Measurements from ENCODE around the gene SELENOM. TPM values are rescaled to one million over a fixed set of nuclear protein-coding genes. Genes with fewer than 3 reads are reported as not detected.

SELENOM gene
- total and polyA plus RNA-seq, 2 donors from 2014 or later = 154 to 291 TPM

- Histone ChIP-seq H3K36me3 (ENCODE audit: control insufficient read depth in 2 of 3, insufficient read depth in 3 of 3, low read length in 3 of 3) (no peaks in the 10 kb centered on the region), H3K4me3 (ENCODE audit: low read length in 3 of 3) (no peak overlapping the region), H3K9me3 (ENCODE audit: control insufficient read depth in 2 of 3, insufficient read depth in 1 of 3, low read length in 3 of 3) (no peaks in the 10 kb centered on the region), H3K27ac (ENCODE audit: low read depth in 2 of 2, low read length in 2 of 2) (no peak overlapping the region), H3K4me1 (ENCODE audit: control insufficient read depth in 2 of 3, insufficient read depth in 2 of 3, low read depth in 1 of 3, low read length in 3 of 3) (peaks cover 0 to 7% (median 5%) of the 10 kb centered on the region in 3 donors), H3K27me3 (ENCODE audit: control insufficient read depth, insufficient read depth, low read length) (no peaks in the 10 kb centered on the region), H3K9ac (ENCODE audit: low read length in 3 of 3) (no peak overlapping the region)
- DNase-seq = no peak
- intact Hi-C loops (cut with DNase I) = no loop called here
- no peak for FAIRE-seq
- no peak for TF ChIP-seq CTCF (IDR thresholded peaks at IDR 0.05; ENCODE audit: borderline replicate concordance, extremely low read depth, insufficient read depth)
Measured at GRCh38 chr22:31153357-31153756, 46.0 kb upstream of the SELENOM start.

- DNase-seq (no peak), FAIRE-seq (no peak)
- no peak for TF ChIP-seq CTCF (IDR thresholded peaks at IDR 0.05; ENCODE audit: borderline replicate concordance, extremely low read depth, insufficient read depth)
- H3K27ac ChIP-seq (ENCODE audit: low read depth in 2 of 2, low read length in 2 of 2) = no peak overlapping the region
- H3K36me3 ChIP-seq (ENCODE audit: control insufficient read depth in 2 of 3, insufficient read depth in 3 of 3, low read length in 3 of 3) = no peaks in the 10 kb centered on the region
- no peak overlapping the region for H3K4me3 ChIP-seq (ENCODE audit: low read length in 3 of 3)
- intact Hi-C loops (cut with DNase I) = no loop called here
- H3K9me3 ChIP-seq (ENCODE audit: control insufficient read depth in 2 of 3, insufficient read depth in 1 of 3, low read length in 3 of 3) = no peaks in the 10 kb centered on the region
- H3K9ac ChIP-seq (ENCODE audit: low read length in 3 of 3) = no peak overlapping the region
- peaks cover 0 to 7% (median 6%) of the 10 kb centered on the region in 3 donors for H3K4me1 ChIP-seq (ENCODE audit: control insufficient read depth in 2 of 3, insufficient read depth in 2 of 3, low read depth in 1 of 3, low read length in 3 of 3)
- H3K27me3 ChIP-seq (ENCODE audit: control insufficient read depth, insufficient read depth, low read length) = no peaks in the 10 kb centered on the region
Measured at GRCh38 chr22:31151872-31152271, 44.5 kb upstream of the SELENOM start.

GRCh38 chr22:31150615-31151014, 43.2 kb upstream of the SELENOM start:
- H3K9ac ChIP-seq (ENCODE audit: low read length in 3 of 3) = no peak overlapping the region
- no peak for DNase-seq
- intact Hi-C loops (cut with DNase I) = no loop called here
- no peak overlapping the region for H3K27ac ChIP-seq (ENCODE audit: low read depth in 2 of 2, low read length in 2 of 2)
- H3K4me1 ChIP-seq (ENCODE audit: control insufficient read depth in 2 of 3, insufficient read depth in 2 of 3, low read depth in 1 of 3, low read length in 3 of 3) = peaks cover 0 to 7% (median 6%) of the 10 kb centered on the region in 3 donors
- FAIRE-seq = no peak
- H3K36me3 ChIP-seq (ENCODE audit: control insufficient read depth in 2 of 3, insufficient read depth in 3 of 3, low read length in 3 of 3) = no peaks in the 10 kb centered on the region
- no peaks in the 10 kb centered on the region for H3K9me3 ChIP-seq (ENCODE audit: control insufficient read depth in 2 of 3, insufficient read depth in 1 of 3, low read length in 3 of 3)
- H3K4me3 ChIP-seq (ENCODE audit: low read length in 3 of 3) = no peak overlapping the region
- peak; percentile 30 for TF ChIP-seq CTCF (IDR thresholded peaks at IDR 0.05; ENCODE audit: borderline replicate concordance, extremely low read depth, insufficient read depth)
- H3K27me3 ChIP-seq (ENCODE audit: control insufficient read depth, insufficient read depth, low read length) = no peaks in the 10 kb centered on the region

Data from kidney (tissue), 14 donors.